Esophagus muscularis mucosa (tissue), 4 donors: ENCODE results near the gene PLCZ1.

ENCODE experiments used
- CTCF ChIP-seq, 3 experiments: fragments of 200-600 bp in 2 of 3; fragments of 450-650 bp in 1 of 3; sonication (generic) in 2 of 3; IDR thresholded peaks; one replicate each; pipeline ENCODE4 v1.5.1; 2017 to 2019; ENCODE audit warnings: antibody characterized with exemption in 3 of 3, mild to moderate bottlenecking in 2 of 3, moderate library complexity in 1 of 3
- EP300 ChIP-seq: sonication (generic); formaldehyde crosslinking; IDR thresholded peaks from one replicate; pipeline ENCODE4 v1.6.1; 2017; ENCODE audit warnings: antibody characterized with exemption
- POLR2A ChIP-seq: fragments of 450-650 bp; IDR thresholded peaks from one replicate; pipeline ENCODE4 v1.6.1; 2017; ENCODE audit warnings: antibody characterized with exemption, moderate library complexity, mild to moderate bottlenecking, low read depth
- POLR2AphosphoS5 ChIP-seq, 2 donors: sonication (generic); formaldehyde crosslinking; IDR thresholded peaks; one replicate each; pipeline ENCODE4 v1.6.1; 2017; ENCODE audit warnings: antibody characterized with exemption in 2 of 2

GRCh38 chr12:18752947-18753346 is 15.1 kb upstream of the PLCZ1 start:
- TF ChIP-seq CTCF (IDR thresholded peaks at IDR 0.05): no peak
- TF ChIP-seq EP300: no peak
- TF ChIP-seq POLR2A: no peak
- no peak for TF ChIP-seq POLR2AphosphoS5 (IDR thresholded peaks at IDR 0.05)
